Testis (tissue), 2 donors: ENCODE data around the gene EDNRB.

Source experiments
- CTCF ChIP-seq, 3 experiments: fragments of 450-650 bp in 2 of 3; fragments of 200-600 bp in 1 of 3; sonication (generic) in 1 of 3; IDR thresholded peaks; one replicate each; pipeline ENCODE4 v1.5.1; 2016 to 2019; ENCODE audit warnings: antibody characterized with exemption in 3 of 3, mild to moderate bottlenecking in 2 of 3, moderate library complexity in 1 of 3
- POLR2A ChIP-seq: fragments of 450-650 bp; IDR thresholded peaks from one replicate; pipeline ENCODE4 v1.6.1; 2017; ENCODE audit warnings: antibody characterized with exemption, mild to moderate bottlenecking, moderate library complexity

- TF ChIP-seq CTCF (IDR thresholded peaks at IDR 0.05), result no peak
- no peak for TF ChIP-seq POLR2A
These were observed 33.6 kb upstream of the EDNRB start for GRCh38 chr13:77952276-77952675.
